GM12801 (cell line): ENCODE results near the gene RAB19.

Source experiments
- CTCF ChIP-seq: IDR thresholded peaks from one replicate; pipeline ENCODE4 v1.5.1; 2011; ENCODE audit warnings: control low read depth; ENCODE audit not compliant: insufficient read length; ENCODE audit errors: extremely low read depth

Gene RAB19

GRCh38 chr7:140441519-140441918 lies 37.7 kb downstream of the RAB19 start:
- no peak for TF ChIP-seq CTCF

- TF ChIP-seq CTCF, result no peak
Observed at GRCh38 chr7:140446467-140446866, 42.6 kb downstream of the RAB19 start.

GRCh38 chr7:140447841-140448240 lies 44.0 kb downstream of the RAB19 start:
- TF ChIP-seq CTCF, result no peak

- TF ChIP-seq CTCF, result no peak
Observed at GRCh38 chr7:140448781-140449480, 45.1 kb downstream of the RAB19 start.

- TF ChIP-seq CTCF, result no peak
Observed at GRCh38 chr7:140451716-140452115, 47.9 kb downstream of the RAB19 start.

- TF ChIP-seq CTCF, result no peak
Observed at GRCh38 chr7:140453273-140453672, 49.4 kb downstream of the RAB19 start.

- no peak for TF ChIP-seq CTCF
Observed at GRCh38 chr7:140454657-140455015, 50.8 kb downstream of the RAB19 start.
